SK-N-SH (cell line): Measurements from ENCODE around the gene SNX8. TPM values are rescaled to one million over a fixed set of nuclear protein-coding genes. Genes with fewer than 3 reads are reported as not detected.

Source experiments
- CTCF ChIA-PET: fragments of 300-600, 350-600 bp; formaldehyde crosslinking; extraction: SDS; loops from one replicate; lab custom pipeline; 2021; lab: Yijun Ruan, JAX
- POLR2A ChIA-PET: fragments of 350-600 bp; sonication (Branson Sonifier 250); formaldehyde crosslinking; extraction: SDS; loops from one replicate; lab custom pipeline; 2020; ENCODE audit warnings: antibody characterized with exemption, inconsistent platforms; lab: Yijun Ruan, JAX
- DNase-seq: peaks from one replicate; pipeline ENCODE4 v3.0.0; 2012
- H2AFZ ChIP-seq: fragments of 200-600 bp; sonication (generic); 2 replicates; pipeline ENCODE4 v1.8.1; 2016; ENCODE audit warnings: antibody characterized with exemption, mild to moderate bottlenecking, low read depth
- H3F3A ChIP-seq: fragments of 200-600 bp; sonication (generic); replicated peaks from 2 replicates; pipeline ENCODE3; 2016; ENCODE audit warnings: antibody characterized with exemption, mild to moderate bottlenecking; ENCODE audit not compliant: insufficient read depth
- H3K27ac ChIP-seq, 2 experiments: fragments of 200-500 bp in 1 of 2; fragments of 200-600 bp in 1 of 2; sonication (Bioruptor generic) in 1 of 2; sonication (generic), shearing (Covaris generic) in 1 of 2; 2 replicates each; pipeline versions ENCODE4 v1.5.1 to v1.6.1; 2014 to 2016; ENCODE audit warnings: low read depth in 2 of 2, inconsistent platforms in 1 of 2, low read length in 1 of 2, mild to moderate bottlenecking in 1 of 2, mixed read lengths in 1 of 2
- H3K27me3 ChIP-seq: fragments of 200-600 bp; sonication (generic), shearing (Covaris generic); 2 replicates; pipeline ENCODE4 v1.6.1; 2016; ENCODE audit warnings: mixed run types; ENCODE audit not compliant: insufficient read depth
- H3K36me3 ChIP-seq, 2 experiments: fragments of 200-500 bp in 1 of 2; fragments of 200-600 bp in 1 of 2; sonication (Bioruptor generic) in 1 of 2; sonication (generic) in 1 of 2; replicated peaks in 1 of 2; 2 replicates each; pipeline versions ENCODE3 to v1.5.1; 2014 to 2016; ENCODE audit warnings: low read length in 1 of 2, mild to moderate bottlenecking in 1 of 2; ENCODE audit not compliant: insufficient read depth in 2 of 2, control insufficient read depth in 1 of 2
- H3K4me1 ChIP-seq, 2 experiments: fragments of 200-500 bp in 1 of 2; fragments of 200-600 bp in 1 of 2; sonication (Bioruptor generic) in 1 of 2; sonication (generic), shearing (Covaris generic) in 1 of 2; 2 replicates each; pipeline versions ENCODE4 v1.5.1 to v1.6.1; 2014 to 2016; ENCODE audit warnings: low read depth in 1 of 2, low read length in 1 of 2, mixed run types in 1 of 2; ENCODE audit not compliant: insufficient read depth in 2 of 2, control insufficient read depth in 1 of 2
- H3K4me2 ChIP-seq: fragments of 200-600 bp; sonication (generic), shearing (Covaris generic); 2 replicates; pipeline ENCODE4 v1.6.1; 2017; ENCODE audit warnings: mixed run types
- H3K4me3 ChIP-seq, 2 experiments: fragments of 200-500 bp in 1 of 2; fragments of 200-600 bp in 1 of 2; sonication (Bioruptor generic) in 1 of 2; sonication (generic), shearing (Covaris generic) in 1 of 2; 2 replicates each; pipeline versions ENCODE4 v1.5.1 to v1.8.1; 2014 to 2016; ENCODE audit warnings: low read depth in 2 of 2, inconsistent platforms in 1 of 2, low read length in 1 of 2, mild to moderate bottlenecking in 1 of 2, mixed read lengths in 1 of 2, moderate library complexity in 1 of 2
- H3K79me2 ChIP-seq: fragments of 200-600 bp; sonication (generic); 2 replicates; pipeline ENCODE4 v1.8.1; 2017; ENCODE audit warnings: mild to moderate bottlenecking; ENCODE audit not compliant: insufficient read depth
- H3K9ac ChIP-seq: fragments of 200-600 bp; sonication (generic); 2 replicates; pipeline ENCODE4 v1.6.1; 2017; ENCODE audit warnings: mixed run types
- H3K9me2 ChIP-seq: fragments of 200-600 bp; sonication (generic); 2 replicates; pipeline ENCODE4 v1.6.1; 2017; ENCODE audit warnings: mixed run types
- H3K9me3 ChIP-seq: fragments of 200-600 bp; sonication (generic); 2 replicates; pipeline ENCODE4 v1.6.1; 2017; ENCODE audit warnings: mixed run types, mild to moderate bottlenecking, moderate library complexity
- H4K20me1 ChIP-seq: fragments of 200-600 bp; sonication (generic); 2 replicates; pipeline ENCODE4 v1.6.1; 2017; ENCODE audit warnings: mild to moderate bottlenecking, mixed run types; ENCODE audit not compliant: insufficient read depth
- CTCF ChIP-seq: fragments of 200-600 bp; sonication (generic); IDR thresholded peaks from 2 replicates; pipeline ENCODE4 v1.6.1; 2017; ENCODE audit warnings: antibody characterized with exemption, mild to moderate bottlenecking, moderate library complexity
- FOSL2 ChIP-seq: IDR thresholded peaks from 2 replicates; pipeline ENCODE4 v1.4.0; 2012; ENCODE audit warnings: low read depth, mild to moderate bottlenecking, moderate library complexity, borderline replicate concordance
- FOXJ3 ChIP-seq: sonication (generic); formaldehyde crosslinking; IDR thresholded peaks from 2 replicates; pipeline ENCODE4 v1.5.1; 2020; ENCODE audit warnings: mild to moderate bottlenecking, missing genetic modification reagents
- FOXM1 ChIP-seq: IDR thresholded peaks from 2 replicates; pipeline ENCODE4 v1.4.0; 2012; ENCODE audit warnings: low read depth, mild to moderate bottlenecking
- GABPA ChIP-seq: IDR thresholded peaks from 2 replicates; pipeline ENCODE4 v1.4.0; 2012; ENCODE audit warnings: low read depth, mild to moderate bottlenecking
- IRF3 ChIP-seq: fragments of 150-350 bp; IDR thresholded peaks from 2 replicates; pipeline ENCODE4 v1.6.1; 2016; ENCODE audit warnings: mild to moderate bottlenecking, low read depth, low read length
- JUND ChIP-seq: IDR thresholded peaks from 2 replicates; pipeline ENCODE4 v1.4.0; 2012
- NFIC ChIP-seq: IDR thresholded peaks from 2 replicates; pipeline ENCODE4 v1.4.0; 2012; ENCODE audit warnings: borderline replicate concordance
- PBX3 ChIP-seq: IDR thresholded peaks from 2 replicates; pipeline ENCODE4; 2012
- RCOR1 ChIP-seq: fragments of 150-350 bp; IDR thresholded peaks from 2 replicates; pipeline ENCODE4 v1.6.1; 2017; ENCODE audit warnings: antibody characterized with exemption, low read length
- REST ChIP-seq: IDR thresholded peaks from 2 replicates; pipeline ENCODE4 v1.6.1; 2012; ENCODE audit warnings: mild to moderate bottlenecking, low read depth, low read length, moderate library complexity
- RFX5 ChIP-seq: IDR thresholded peaks from 2 replicates; pipeline ENCODE4 v1.6.1; 2012; ENCODE audit warnings: mild to moderate bottlenecking, improper control_type of control experiment, low read length
- SIN3A ChIP-seq: IDR thresholded peaks from 2 replicates; pipeline ENCODE4 v1.6.1; 2012; ENCODE audit warnings: low read depth, mild to moderate bottlenecking, low read length, moderate library complexity, borderline replicate concordance
- SMC3 ChIP-seq: IDR thresholded peaks from 2 replicates; pipeline ENCODE4 v1.6.1; 2012; ENCODE audit warnings: low read depth, low read length, improper control_type of control experiment
- TEAD4 ChIP-seq: IDR thresholded peaks from 2 replicates; pipeline ENCODE4 v1.4.0; 2012; ENCODE audit warnings: mild to moderate bottlenecking, borderline replicate concordance; ENCODE audit not compliant: insufficient read depth
- YY1 ChIP-seq: IDR thresholded peaks from 2 replicates; pipeline ENCODE4 v1.4.0; 2012; ENCODE audit warnings: low read depth, mild to moderate bottlenecking
- WGBS: methylation state at CpG from one replicate; pipeline ENCODE4 v1.1.6; 2017; ENCODE audit warnings: low lambda C conversion rate; 5-methylcytosine and 5-hydroxymethylcytosine counted together
- polyA plus RNA-seq, 3 experiments: library from polyadenylated mRNA; depleted of rRNA; stranded (reverse); fragments of >200 nt; gene quantifications; 2 replicates each; pipeline ENCODE4 v1.2.3, GENCODE V29; 2012
- TF ChIP-seq, protein P1 (sequence below): IDR thresholded peaks from 2 replicates; pipeline ENCODE4 v1.4.0; 2012; ENCODE audit warnings: low read depth, borderline replicate concordance
- TF ChIP-seq, protein P2 (sequence below): fragments of 150-350 bp; IDR thresholded peaks from 2 replicates; pipeline ENCODE4 v1.6.1; 2017; ENCODE audit warnings: antibody characterized with exemption, low read length, low read depth, borderline replicate concordance
- TF ChIP-seq, protein P3 (sequence below): IDR thresholded peaks from 2 replicates; pipeline ENCODE4 v1.4.0; 2012; ENCODE audit warnings: low read depth, borderline replicate concordance
- TF ChIP-seq, protein P4 (sequence below): IDR thresholded peaks from 2 replicates; pipeline ENCODE4 v1.4.0; 2012; ENCODE audit warnings: low read depth

SNX8 gene
- polyA plus RNA-seq, 1 of the 3 experiments (the other 2 are of a cell fraction), result 20.6 TPM

GRCh38 chr7:2275101-2275500, 39.1 kb downstream of the SNX8 start (continued):
- TF ChIP-seq PBX3 (no peak), IRF3 (no peak), NFIC (no peak), SMC3 (no peak), YY1 (no peak), RCOR1 (no peak), FOSL2 (no peak)

GRCh38 chr7:2274666-2275065, 39.6 kb downstream of the SNX8 start:
- H3K27me3 ChIP-seq, result no peaks in the 10 kb centered on the region
- H3K9ac ChIP-seq, result no peak overlapping the region
- H3K27ac ChIP-seq, result no peak overlapping the region
- H3K4me1 ChIP-seq, result peaks cover 0 to 9% of the 10 kb centered on the region in 2 experiments; a peak in 1 of 4 replicates
- H3K36me3 ChIP-seq, result peaks cover 0 to 6% of the 10 kb centered on the region in 2 experiments
- H3K4me2 ChIP-seq, result no peak overlapping the region
- H3F3A ChIP-seq, result no peaks in the 10 kb centered on the region
- peak; percentile 27 for DNase-seq
- H3K4me3 ChIP-seq, result no peak overlapping the region
- ChIA-PET CTCF (interaction anchor here (1.1 to 2.9 kb wide), 3 partner anchors 9 to 176 kb away, joined by 3 to 9 read pairs (median 3); no protein-coding TSS in a partner anchor), POLR2A (no interaction called here)
- WGBS, result 95% methylated on average over 4 of the region's 7 CpGs
- no peaks in the 10 kb centered on the region for H3K9me2 ChIP-seq
- H2AFZ ChIP-seq, result no peak overlapping the region
- H4K20me1 ChIP-seq, result no peaks in the 10 kb centered on the region
- H3K79me2 ChIP-seq, result no peaks in the 10 kb centered on the region
- H3K9me3 ChIP-seq, result no peaks in the 10 kb centered on the region
- TF ChIP-seq GABPA (no peak), SMC3 (no peak), YY1 (no peak), RFX5 (no peak), FOSL2 (no peak), TEAD4 (no peak), REST (no peak), CTCF (no peak), SIN3A (no peak), FOXM1 (no peak), JUND (no peak), RCOR1 (no peak), FOXJ3 (CRISPR knock-in tag) (no peak)
- TF ChIP-seq, protein P1, sequence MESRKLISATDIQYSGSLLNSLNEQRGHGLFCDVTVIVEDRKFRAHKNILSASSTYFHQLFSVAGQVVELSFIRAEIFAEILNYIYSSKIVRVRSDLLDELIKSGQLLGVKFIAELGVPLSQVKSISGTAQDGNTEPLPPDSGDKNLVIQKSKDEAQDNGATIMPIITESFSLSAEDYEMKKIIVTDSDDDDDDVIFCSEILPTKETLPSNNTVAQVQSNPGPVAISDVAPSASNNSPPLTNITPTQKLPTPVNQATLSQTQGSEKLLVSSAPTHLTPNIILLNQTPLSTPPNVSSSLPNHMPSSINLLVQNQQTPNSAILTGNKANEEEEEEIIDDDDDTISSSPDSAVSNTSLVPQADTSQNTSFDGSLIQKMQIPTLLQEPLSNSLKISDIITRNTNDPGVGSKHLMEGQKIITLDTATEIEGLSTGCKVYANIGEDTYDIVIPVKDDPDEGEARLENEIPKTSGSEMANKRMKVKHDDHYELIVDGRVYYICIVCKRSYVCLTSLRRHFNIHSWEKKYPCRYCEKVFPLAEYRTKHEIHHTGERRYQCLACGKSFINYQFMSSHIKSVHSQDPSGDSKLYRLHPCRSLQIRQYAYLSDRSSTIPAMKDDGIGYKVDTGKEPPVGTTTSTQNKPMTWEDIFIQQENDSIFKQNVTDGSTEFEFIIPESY, result no peak
- TF ChIP-seq, protein P2, sequence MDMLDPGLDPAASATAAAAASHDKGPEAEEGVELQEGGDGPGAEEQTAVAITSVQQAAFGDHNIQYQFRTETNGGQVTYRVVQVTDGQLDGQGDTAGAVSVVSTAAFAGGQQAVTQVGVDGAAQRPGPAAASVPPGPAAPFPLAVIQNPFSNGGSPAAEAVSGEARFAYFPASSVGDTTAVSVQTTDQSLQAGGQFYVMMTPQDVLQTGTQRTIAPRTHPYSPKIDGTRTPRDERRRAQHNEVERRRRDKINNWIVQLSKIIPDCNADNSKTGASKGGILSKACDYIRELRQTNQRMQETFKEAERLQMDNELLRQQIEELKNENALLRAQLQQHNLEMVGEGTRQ, result no peak
- TF ChIP-seq, protein P3, sequence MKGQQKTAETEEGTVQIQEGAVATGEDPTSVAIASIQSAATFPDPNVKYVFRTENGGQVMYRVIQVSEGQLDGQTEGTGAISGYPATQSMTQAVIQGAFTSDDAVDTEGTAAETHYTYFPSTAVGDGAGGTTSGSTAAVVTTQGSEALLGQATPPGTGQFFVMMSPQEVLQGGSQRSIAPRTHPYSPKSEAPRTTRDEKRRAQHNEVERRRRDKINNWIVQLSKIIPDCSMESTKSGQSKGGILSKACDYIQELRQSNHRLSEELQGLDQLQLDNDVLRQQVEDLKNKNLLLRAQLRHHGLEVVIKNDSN, result no peak
- TF ChIP-seq, protein P4, sequence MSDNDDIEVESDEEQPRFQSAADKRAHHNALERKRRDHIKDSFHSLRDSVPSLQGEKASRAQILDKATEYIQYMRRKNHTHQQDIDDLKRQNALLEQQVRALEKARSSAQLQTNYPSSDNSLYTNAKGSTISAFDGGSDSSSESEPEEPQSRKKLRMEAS, result no peak
